ENCODE measurements around the gene USP7.

- no peak for TF ChIP-seq EP300 (IDR thresholded peaks at IDR 0.05)
- TF ChIP-seq CTCF (IDR thresholded peaks at IDR 0.05): no peak
- TF ChIP-seq POLR2A (IDR thresholded peaks at IDR 0.05): no peak
These were observed 37.0 kb upstream of the USP7 start for GRCh38 chr16:9000664-9001063.

All from gastroesophageal sphincter (tissue), 3 donors.